EH (cell line): Measurements from ENCODE around the gene TTLL6.
A peak's percentile ranks its signal among the peaks of the same experiment; 100 is the strongest.
"Not testable (repeated sequence)": the region's sequence is repeated elsewhere in the genome, so short reads cannot be mapped to it uniquely, and the experiment has no call there.

Experiments
- DNase-seq: peaks from one replicate; pipeline ENCODE4 v3.0.0-alpha.2; 2015; ENCODE audit warnings: low read depth

Gene TTLL6

GRCh38 chr17:48816774-48817590, at the start of gene TTLL6:
Gene TTLL6 (minus strand): TSS chr17:48817229. CDS start chr17:48817072, 157 bp downstream.
- peak; percentile 79 for DNase-seq

- no peak for DNase-seq
Observed at GRCh38 chr17:48860456-48860855, 43.4 kb upstream of the TTLL6 start.

- DNase-seq: no peak
Observed at GRCh38 chr17:48860034-48860433, 43.0 kb upstream of the TTLL6 start.

- DNase-seq: no peak
Observed at GRCh38 chr17:48856122-48856821, 39.2 kb upstream of the TTLL6 start.

- DNase-seq: no peak
Observed at GRCh38 chr17:48854774-48855476, 37.9 kb upstream of the TTLL6 start.

GRCh38 chr17:48850792-48851323, 33.8 kb upstream of the TTLL6 start:
- DNase-seq: no peak

GRCh38 chr17:48843187-48843900, 26.3 kb upstream of the TTLL6 start:
- peak; percentile 10 for DNase-seq

GRCh38 chr17:48842746-48843145, 25.7 kb upstream of the TTLL6 start:
- DNase-seq: peak; percentile 39

GRCh38 chr17:48841395-48841831, 24.4 kb upstream of the TTLL6 start:
- peak; percentile 76 for DNase-seq

- peak; percentile 37 for DNase-seq
Observed at GRCh38 chr17:48840441-48840840, 23.4 kb upstream of the TTLL6 start.

GRCh38 chr17:48837458-48837857, 20.4 kb upstream of the TTLL6 start:
- not testable (repeated sequence) for DNase-seq

GRCh38 chr17:48835971-48836370, 18.9 kb upstream of the TTLL6 start:
- DNase-seq: no peak

- DNase-seq: no peak
Observed at GRCh38 chr17:48834973-48835372, 17.9 kb upstream of the TTLL6 start.

GRCh38 chr17:48831549-48831883, 14.5 kb upstream of the TTLL6 start:
- no peak for DNase-seq

- DNase-seq: peak; percentile 94
Observed at GRCh38 chr17:48830840-48831548, 14.0 kb upstream of the TTLL6 start, which contains the start of gene CALCOCO2. Gene CALCOCO2 (plus strand): TSS chr17:48831035. CDS start chr17:48841708, 10,673 bp downstream.

GRCh38 chr17:48825446-48826381, 8.7 kb upstream of the TTLL6 start:
- peak; percentile 70 for DNase-seq

GRCh38 chr17:48820936-48821335, 3.9 kb upstream of the TTLL6 start:
- not testable (repeated sequence) for DNase-seq

GRCh38 chr17:48819466-48819865, 2.4 kb upstream of the TTLL6 start:
- DNase-seq: no peak

- DNase-seq: no peak
Observed at GRCh38 chr17:48818361-48818841, 1.4 kb upstream of the TTLL6 start.

- DNase-seq: no peak
Observed at GRCh38 chr17:48816438-48816773, 623 bp downstream of the TTLL6 start.
